Heart right ventricle (tissue), 16 donors: Measurements from ENCODE around the gene ATL3. TPM values are rescaled to one million over a fixed set of nuclear protein-coding genes. Genes with fewer than 3 reads are reported as not detected.
"Not testable (repeated sequence)": the region's sequence is repeated elsewhere in the genome, so short reads cannot be mapped to it uniquely, and the experiment has no call there.

Experiments
- ATAC-seq, 8 donors: fragments of 200-7000 bp; cut with Tn5 transposase; one replicate each; pipeline ENCODE4 v1.9.1; 2020; ENCODE audit warnings: mild to moderate bottlenecking in 8 of 8, moderate library complexity in 8 of 8, moderate number of reproducible peaks in 1 of 8
- DNase-seq, 2 donors: peaks; one replicate each; pipeline ENCODE4 v3.0.0-alpha.2; 2020
- H3K27ac ChIP-seq, 10 donors: fragments of 200-600 bp; sonication (generic) in 2 of 10; one replicate each; pipeline versions ENCODE4 v1.5.0 to v1.8.0; 2020 to 2022; ENCODE audit warnings: mild to moderate bottlenecking in 3 of 10
- H3K27me3 ChIP-seq, 7 donors: fragments of 200-600 bp; one replicate each; pipeline ENCODE4 v1.8.0; 2021 to 2022; ENCODE audit warnings: mild to moderate bottlenecking in 2 of 7
- H3K36me3 ChIP-seq, 9 donors: fragments of 200-600 bp; sonication (generic) in 1 of 9; one replicate each; pipeline versions ENCODE4 v1.5.0 to v1.8.0; 2020 to 2022; ENCODE audit warnings: mild to moderate bottlenecking in 2 of 9
- H3K4me1 ChIP-seq, 9 donors: fragments of 200-600 bp; sonication (generic) in 1 of 9; one replicate each; pipeline versions ENCODE4 v1.5.0 to v1.8.0; 2020 to 2022; ENCODE audit warnings: mild to moderate bottlenecking in 4 of 9
- H3K4me3 ChIP-seq, 10 donors: fragments of 200-600 bp; sonication (generic) in 2 of 10; one replicate each; pipeline versions ENCODE4 v1.5.0 to v1.8.0; 2020 to 2022; ENCODE audit warnings: mild to moderate bottlenecking in 7 of 10, moderate library complexity in 2 of 10
- H3K9me3 ChIP-seq, 11 donors: fragments of 200-600 bp in 10 of 11; sonication (generic) in 2 of 11; one replicate each; pipeline versions ENCODE4 v1.5.0 to v1.8.0; 2013 to 2022; ENCODE audit warnings: mild to moderate bottlenecking in 2 of 11, control low read depth in 1 of 11, moderate library complexity in 1 of 11
- WGBS, 2 donors: extraction: QIAGEN DNeasy Blood & Tissue Kit; methylation state at CpG; one replicate each; pipeline ENCODE4 v1.1.7; 2013; ENCODE audit warnings: inconsistent platforms in 1 of 2; 5-methylcytosine and 5-hydroxymethylcytosine counted together
- intact Hi-C, 10 donors: fragments of 100-400 bp; cut with DNase I; formaldehyde crosslinking; loops; one replicate each; pipeline versions ENCODE4 v1.11.1 to v1.14.2; 2022
- polyA plus RNA-seq, 2 donors: library from polyadenylated mRNA; stranded (reverse); fragments of 200-250 nt; gene quantifications; one replicate each; pipeline ENCODE4 v1.2.3, GENCODE V29; 2013
- total RNA-seq, 10 donors: library from RNA; stranded (reverse); fragmentation: NEBNext Ultra II Directional in 3 of 10; extraction: Animal tissue kit (Norgen Biotek cat#: 25700) in 3 of 10; gene quantifications; one replicate each; pipeline versions ENCODE4 v1.2.1 to v1.2.4, GENCODE V29; 2021 to 2023
- TF ChIP-seq, protein P1 (sequence below), 9 donors: fragments of 200-600 bp; sonication (generic) in 2 of 9; IDR thresholded peaks; one replicate each; pipeline versions ENCODE4 v1.5.0 to v1.8.0; 2021 to 2022; ENCODE audit warnings: antibody characterized with exemption in 9 of 9, mild to moderate bottlenecking in 5 of 9, moderate library complexity in 1 of 9
- donor health status: Arrhythmogenic right ventricular cardiomyopathy.
- donor health status: ischemic (EF 13 %, LVEDD 7.1; RV severe dilation, severe dysfunction).
- donor health status: healthy with polysubstance abuse.
- donor health status: DM: no; HTN: yes; CAD: no.
- donor health status: DM: no; HTN: no; CAD: no.
- donor health status: ischemic (EF 25% LVEDD 6.9; RV normal size, moderate dysfunction).
- donor health status: ischemic (EF 25% LVEDD 5.7; RV mildly dilated, moderate dysfunction).
- donor health status: healthy.
- donor health status: DM: yes; HTN: yes; CAD: no.
- donor health status: Ischemic cardiomyopathy.
- donor health status: ischemic (EF 35%, LVEDD 5.7; RV mildly dilated, moderate dysfunction).
- donor health status: nonischemic (EF 11% LVEDD 7.7; RV severe dilation, severe dysfunction).
- donor health status: DM: yes; HTN: yes; CAD: no.
- donor health status: PGD.
- donor health status: ischemic (EF 29% LVEDD 5.4; RV normal size, mild dysfunction).
- donor health status: nonischemic (EF 23%, LVEDD 6.1; RV moderate dilation, normal function).

The ATL3 gene
- total and polyA plus RNA-seq, 12 donors, result 5.9 to 22.2 (median 12.3) TPM

DNA sequence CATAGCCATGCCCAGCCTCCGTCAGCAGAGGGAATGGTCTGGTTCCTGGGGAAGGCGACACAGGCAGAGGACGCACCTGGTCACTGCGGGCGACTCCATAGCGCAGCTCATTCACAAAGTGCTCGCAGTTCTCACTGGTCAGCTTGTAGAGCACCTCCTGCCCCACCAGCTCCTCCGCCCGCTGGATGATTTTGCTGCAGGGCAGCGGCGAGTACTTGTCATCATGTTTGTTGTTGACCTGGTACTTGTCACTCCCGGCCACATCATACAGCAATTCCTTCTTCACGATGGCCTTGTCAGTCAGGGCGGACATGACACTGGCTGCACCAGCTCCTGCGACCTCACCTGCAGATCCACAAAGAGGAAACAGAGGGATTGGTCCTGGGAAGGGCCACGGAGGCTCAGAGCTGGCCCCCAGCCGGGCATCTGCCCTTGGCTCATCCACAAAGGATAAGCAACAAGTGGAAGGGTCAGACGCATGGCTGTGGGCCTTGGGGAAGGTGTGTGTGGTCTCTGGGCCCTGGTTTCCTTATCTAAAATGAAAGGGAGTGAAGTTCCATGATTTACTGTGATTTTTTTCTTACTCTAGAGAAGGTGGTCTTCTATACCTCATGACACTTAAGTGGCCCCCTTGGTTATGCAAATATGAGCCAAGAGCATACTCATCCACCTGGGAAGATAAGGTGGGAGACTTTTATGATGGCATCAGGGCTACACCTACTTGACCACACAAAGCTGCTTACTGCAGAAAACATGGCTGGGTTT, 81.0 kb downstream of the ATL3 start:
- DNase-seq, result no peak
- Histone ChIP-seq H3K9me3 (no peaks in the 10 kb centered on the region), H3K36me3 (peaks cover 0 to 99% (median 35%) of the 10 kb centered on the region in 9 donors), H3K27me3 (no peaks in the 10 kb centered on the region), H3K4me1 (peaks cover 0 to 11% (median 0%) of the 10 kb centered on the region in 9 donors), H3K4me3 (no peak overlapping the region), H3K27ac (no peak overlapping the region)
- ATAC-seq, result peak in 1 of 8 donors; percentile 14
- intact Hi-C loops, result loop anchor here in 1 of 10 donors (5.0 kb wide), 1 partner anchor 47 kb away; no protein-coding TSS in a partner anchor
- 89 to 92% methylated on average over 18 of the region's 18 CpGs for WGBS, 2 donors
- TF ChIP-seq, protein P1, sequence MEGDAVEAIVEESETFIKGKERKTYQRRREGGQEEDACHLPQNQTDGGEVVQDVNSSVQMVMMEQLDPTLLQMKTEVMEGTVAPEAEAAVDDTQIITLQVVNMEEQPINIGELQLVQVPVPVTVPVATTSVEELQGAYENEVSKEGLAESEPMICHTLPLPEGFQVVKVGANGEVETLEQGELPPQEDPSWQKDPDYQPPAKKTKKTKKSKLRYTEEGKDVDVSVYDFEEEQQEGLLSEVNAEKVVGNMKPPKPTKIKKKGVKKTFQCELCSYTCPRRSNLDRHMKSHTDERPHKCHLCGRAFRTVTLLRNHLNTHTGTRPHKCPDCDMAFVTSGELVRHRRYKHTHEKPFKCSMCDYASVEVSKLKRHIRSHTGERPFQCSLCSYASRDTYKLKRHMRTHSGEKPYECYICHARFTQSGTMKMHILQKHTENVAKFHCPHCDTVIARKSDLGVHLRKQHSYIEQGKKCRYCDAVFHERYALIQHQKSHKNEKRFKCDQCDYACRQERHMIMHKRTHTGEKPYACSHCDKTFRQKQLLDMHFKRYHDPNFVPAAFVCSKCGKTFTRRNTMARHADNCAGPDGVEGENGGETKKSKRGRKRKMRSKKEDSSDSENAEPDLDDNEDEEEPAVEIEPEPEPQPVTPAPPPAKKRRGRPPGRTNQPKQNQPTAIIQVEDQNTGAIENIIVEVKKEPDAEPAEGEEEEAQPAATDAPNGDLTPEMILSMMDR (IDR thresholded peaks at IDR 0.05), result no peak

GRCh38 chr11:63589000-63589399, 82.2 kb downstream of the ATL3 start:
- Histone ChIP-seq H3K27ac (no peak overlapping the region), H3K36me3 (peaks cover 0 to 100% (median 34%) of the 10 kb centered on the region in 9 donors), H3K4me3 (no peak overlapping the region), H3K27me3 (no peaks in the 10 kb centered on the region), H3K4me1 (peaks cover 0 to 11% (median 0%) of the 10 kb centered on the region in 9 donors), H3K9me3 (no peaks in the 10 kb centered on the region)
- 27 to 31% methylated on average over 3 of the region's 3 CpGs for WGBS, 2 donors
- peak in 2 of 8 donors; percentile 38 to 70 for ATAC-seq
- no peak for DNase-seq
- TF ChIP-seq, protein P1 (IDR thresholded peaks at IDR 0.05), result no peak
- intact Hi-C loops, result no loop called here

- Histone ChIP-seq H3K4me1 (peaks cover 0 to 11% (median 0%) of the 10 kb centered on the region in 9 donors), H3K27ac (no peak overlapping the region), H3K4me3 (no peak overlapping the region), H3K36me3 (peaks cover 0 to 100% (median 42%) of the 10 kb centered on the region in 9 donors), H3K9me3 (peaks cover 0 to 7% (median 2%) of the 10 kb centered on the region in 11 donors), H3K27me3 (no peaks in the 10 kb centered on the region)
- TF ChIP-seq, protein P1 (IDR thresholded peaks at IDR 0.05), result no peak
- ATAC-seq (no peak), DNase-seq (no peak)
- intact Hi-C loops, result no loop called here
- 83 to 90% methylated on average over 6 of the region's 6 CpGs for WGBS, 2 donors
These were observed 84.6 kb downstream of the ATL3 start for GRCh38 chr11:63586451-63587166.

- Histone ChIP-seq H3K27me3 (no peaks in the 10 kb centered on the region), H3K36me3 (peaks cover 0 to 89% (median 55%) of the 10 kb centered on the region in 9 donors), H3K9me3 (peaks cover 0 to 33% (median 11%) of the 10 kb centered on the region in 11 donors), H3K4me3 (no peak overlapping the region), H3K4me1 (peaks cover 0 to 10% (median 0%) of the 10 kb centered on the region in 9 donors), H3K27ac (peak overlapping the region in 1 of 10 donors; percentile 24)
- intact Hi-C loops, result no loop called here
- no peak for DNase-seq
- TF ChIP-seq, protein P1 (IDR thresholded peaks at IDR 0.05), result no peak
- no peak for ATAC-seq
These were observed 87.9 kb downstream of the ATL3 start for GRCh38 chr11:63583357-63583677.

DNA sequence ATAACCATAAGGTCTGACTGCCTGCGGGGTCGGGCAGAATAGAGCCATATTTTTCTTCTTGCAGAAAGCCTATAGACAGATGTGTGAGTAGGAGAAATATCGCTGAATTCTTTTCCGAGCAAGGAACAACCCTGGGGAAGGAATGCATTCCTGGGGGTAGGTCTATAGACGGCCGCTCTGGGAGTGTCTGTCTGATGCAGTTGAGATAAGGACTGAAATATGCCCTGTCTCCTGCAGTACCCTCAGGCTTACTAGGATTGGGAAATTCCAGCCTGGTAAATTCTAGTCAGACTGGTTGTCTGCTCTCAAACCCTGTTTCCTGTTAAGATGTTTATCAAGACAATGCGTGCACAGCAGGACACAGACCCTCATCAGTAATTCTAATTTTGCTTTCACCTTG, 90.0 kb downstream of the ATL3 start:
- H3K27me3 ChIP-seq, intact Hi-C loops, H3K27ac ChIP-seq, H3K4me3 ChIP-seq, ATAC-seq, DNase-seq: not testable (repeated sequence)
- peaks cover 0 to 33% (median 11%) of the 10 kb centered on the region in 11 donors for H3K9me3 ChIP-seq
- peaks cover 0 to 81% (median 40%) of the 10 kb centered on the region in 9 donors for H3K36me3 ChIP-seq
- peaks cover 0 to 10% (median 0%) of the 10 kb centered on the region in 9 donors for H3K4me1 ChIP-seq
- 87 to 88% methylated on average over 7 of the region's 7 CpGs for WGBS, 2 donors

- not testable (repeated sequence) for H3K27me3 ChIP-seq, ATAC-seq, H3K4me3 ChIP-seq, DNase-seq, H3K27ac ChIP-seq
- H3K9me3 ChIP-seq, result peaks cover 0 to 33% (median 11%) of the 10 kb centered on the region in 11 donors
- intact Hi-C loops, result loop anchor here in 1 of 10 donors (5.0 kb wide), 2 partner anchors 33 to 42 kb away; partner anchors contain the start of genes PLAAT3 and PLAAT4
- 94 to 96% methylated on average over 2 of the region's 3 CpGs for WGBS, 2 donors
- H3K36me3 ChIP-seq, result peaks cover 0 to 57% (median 33%) of the 10 kb centered on the region in 9 donors
- H3K4me1 ChIP-seq, result peaks cover 5 to 26% (median 16%) of the 10 kb centered on the region in 9 donors
These were observed 92.3 kb downstream of the ATL3 start for GRCh38 chr11:63578882-63579281.
